DMS153 (cell line): ENCODE results near the gene BZW1.
A peak's percentile ranks its signal among the peaks of the same experiment; 100 is the strongest.

Experiments
- DNase-seq: peaks from one replicate; lab custom pipeline; 2025; lab: John Stamatoyannopoulos, UW

BZW1 gene

GRCh38 chr2:200811333-200812121, at the start of gene BZW1:
BZW1 (plus strand) TSS chr2:200811910; CDS start chr2:200813218, 1,308 bp downstream.
- DNase-seq: peak; percentile 71

- DNase-seq: no peak
These were observed 49.6 kb upstream of the BZW1 start for GRCh38 chr2:200762127-200762526.

GRCh38 chr2:200763422-200763821, 48.3 kb upstream of the BZW1 start:
- no peak for DNase-seq

GRCh38 chr2:200765139-200765951, 46.4 kb upstream of the BZW1 start:
- no peak for DNase-seq

- no peak for DNase-seq
These were observed 45.6 kb upstream of the BZW1 start for GRCh38 chr2:200765995-200766660.

- no peak for DNase-seq
These were observed 44.4 kb upstream of the BZW1 start for GRCh38 chr2:200767111-200767885.

GRCh38 chr2:200770847-200771246, 40.9 kb upstream of the BZW1 start:
- no peak for DNase-seq

- DNase-seq: no peak
These were observed 39.1 kb upstream of the BZW1 start for GRCh38 chr2:200772620-200773019.

GRCh38 chr2:200773083-200773482, 38.6 kb upstream of the BZW1 start:
- DNase-seq: no peak

- no peak for DNase-seq
These were observed 36.8 kb upstream of the BZW1 start for GRCh38 chr2:200774920-200775319.

GRCh38 chr2:200777275-200777674, 34.4 kb upstream of the BZW1 start:
- DNase-seq: no peak

GRCh38 chr2:200778038-200778437, 33.7 kb upstream of the BZW1 start:
- no peak for DNase-seq

- no peak for DNase-seq
These were observed 32.5 kb upstream of the BZW1 start for GRCh38 chr2:200779214-200779613.

- DNase-seq: no peak
These were observed 30.1 kb upstream of the BZW1 start for GRCh38 chr2:200781616-200782015.

GRCh38 chr2:200782251-200782650, 29.5 kb upstream of the BZW1 start:
- no peak for DNase-seq

GRCh38 chr2:200784215-200784614, 27.5 kb upstream of the BZW1 start:
- no peak for DNase-seq

GRCh38 chr2:200786423-200786822, 25.3 kb upstream of the BZW1 start:
- peak; percentile 68 for DNase-seq

- DNase-seq: no peak
These were observed 24.9 kb upstream of the BZW1 start for GRCh38 chr2:200786826-200787225.

- no peak for DNase-seq
These were observed 24.2 kb upstream of the BZW1 start for GRCh38 chr2:200787351-200788120.

GRCh38 chr2:200788121-200788718, 23.5 kb upstream of the BZW1 start:
- DNase-seq: no peak

- no peak for DNase-seq
These were observed 21.5 kb upstream of the BZW1 start for GRCh38 chr2:200790185-200790584.
